Ecto neural progenitor cell (in vitro differentiated cells): Measurements from ENCODE around the gene UCK1.
"Not testable (repeated sequence)": the region's sequence is repeated elsewhere in the genome, so short reads cannot be mapped to it uniquely, and the experiment has no call there.

Experiments
- DNase-seq: peaks from one replicate; pipeline ENCODE4 v3.0.0-alpha.2; 2018; ENCODE audit warnings: low spot score

The UCK1 gene

GRCh38 chr9:131523451-131524435 is 7.3 kb downstream of the UCK1 start:
- no peak for DNase-seq

GRCh38 chr9:131523086-131523388 is 8.0 kb downstream of the UCK1 start:
- no peak for DNase-seq

GRCh38 chr9:131522257-131523085 is 8.6 kb downstream of the UCK1 start:
- DNase-seq = no peak

- DNase-seq = no peak
These were observed 9.2 kb downstream of the UCK1 start for GRCh38 chr9:131521822-131522221.

- DNase-seq = no peak
These were observed 9.9 kb downstream of the UCK1 start for GRCh38 chr9:131521203-131521602.

GRCh38 chr9:131520503-131520902 is 10.6 kb downstream of the UCK1 start:
- DNase-seq = no peak

- no peak for DNase-seq
These were observed 12.5 kb downstream of the UCK1 start for GRCh38 chr9:131518553-131518952.

- no peak for DNase-seq
These were observed 13.3 kb downstream of the UCK1 start for GRCh38 chr9:131517761-131518190.

GRCh38 chr9:131516930-131517329 is 14.1 kb downstream of the UCK1 start:
- DNase-seq = no peak

- DNase-seq = no peak
These were observed 15.0 kb downstream of the UCK1 start for GRCh38 chr9:131516100-131516499.

GRCh38 chr9:131515559-131516031 is 15.5 kb downstream of the UCK1 start:
- DNase-seq = not testable (repeated sequence)

GRCh38 chr9:131513177-131513576 is 17.9 kb downstream of the UCK1 start:
- no peak for DNase-seq

GRCh38 chr9:131511880-131512279 is 19.2 kb downstream of the UCK1 start:
- DNase-seq = no peak

GRCh38 chr9:131511416-131511815 is 19.6 kb downstream of the UCK1 start:
- DNase-seq = no peak

- no peak for DNase-seq
These were observed 26.1 kb downstream of the UCK1 start for GRCh38 chr9:131505012-131505411.

- peak; percentile 51 for DNase-seq
These were observed 27.2 kb downstream of the UCK1 start for GRCh38 chr9:131503626-131504465.

- DNase-seq = peak; percentile 92
These were observed 28.1 kb downstream of the UCK1 start, which contains the start of gene POMT1 for GRCh38 chr9:131502781-131503625. Gene POMT1 (plus strand): TSS chr9:131502918. CDS start chr9:131504219, 1,301 bp downstream.

GRCh38 chr9:131500939-131501541 is 30.0 kb downstream of the UCK1 start:
- no peak for DNase-seq

- DNase-seq = no peak
These were observed 30.7 kb downstream of the UCK1 start for GRCh38 chr9:131500377-131500776.

GRCh38 chr9:131499254-131499767 is 31.8 kb downstream of the UCK1 start:
- DNase-seq = no peak
